ENCODE data around the gene APPBP2. TPM values are rescaled to one million over a fixed set of nuclear protein-coding genes. Genes with fewer than 3 reads are reported as not detected.

The APPBP2 gene
- total RNA-seq, 2 donors from 2014 or later, result 13.3 to 13.9 TPM

GRCh38 chr17:60398227-60398959 lies 127.6 kb downstream of the APPBP2 start:
- no peak for DNase-seq (ENCODE audit: low spot score)
- Histone ChIP-seq H3K4me1 (no peaks in the 10 kb centered on the region), H3K4me3 (no peak overlapping the region), H3K27me3 (no peaks in the 10 kb centered on the region), H3K27ac (peak overlapping the region in 1 of 2 donors; percentile 29), H3K9me3 (no peaks in the 10 kb centered on the region), H3K36me3 (no peaks in the 10 kb centered on the region)
- TF ChIP-seq, protein P1, sequence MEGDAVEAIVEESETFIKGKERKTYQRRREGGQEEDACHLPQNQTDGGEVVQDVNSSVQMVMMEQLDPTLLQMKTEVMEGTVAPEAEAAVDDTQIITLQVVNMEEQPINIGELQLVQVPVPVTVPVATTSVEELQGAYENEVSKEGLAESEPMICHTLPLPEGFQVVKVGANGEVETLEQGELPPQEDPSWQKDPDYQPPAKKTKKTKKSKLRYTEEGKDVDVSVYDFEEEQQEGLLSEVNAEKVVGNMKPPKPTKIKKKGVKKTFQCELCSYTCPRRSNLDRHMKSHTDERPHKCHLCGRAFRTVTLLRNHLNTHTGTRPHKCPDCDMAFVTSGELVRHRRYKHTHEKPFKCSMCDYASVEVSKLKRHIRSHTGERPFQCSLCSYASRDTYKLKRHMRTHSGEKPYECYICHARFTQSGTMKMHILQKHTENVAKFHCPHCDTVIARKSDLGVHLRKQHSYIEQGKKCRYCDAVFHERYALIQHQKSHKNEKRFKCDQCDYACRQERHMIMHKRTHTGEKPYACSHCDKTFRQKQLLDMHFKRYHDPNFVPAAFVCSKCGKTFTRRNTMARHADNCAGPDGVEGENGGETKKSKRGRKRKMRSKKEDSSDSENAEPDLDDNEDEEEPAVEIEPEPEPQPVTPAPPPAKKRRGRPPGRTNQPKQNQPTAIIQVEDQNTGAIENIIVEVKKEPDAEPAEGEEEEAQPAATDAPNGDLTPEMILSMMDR (IDR thresholded peaks at IDR 0.05), result no peak

DNA sequence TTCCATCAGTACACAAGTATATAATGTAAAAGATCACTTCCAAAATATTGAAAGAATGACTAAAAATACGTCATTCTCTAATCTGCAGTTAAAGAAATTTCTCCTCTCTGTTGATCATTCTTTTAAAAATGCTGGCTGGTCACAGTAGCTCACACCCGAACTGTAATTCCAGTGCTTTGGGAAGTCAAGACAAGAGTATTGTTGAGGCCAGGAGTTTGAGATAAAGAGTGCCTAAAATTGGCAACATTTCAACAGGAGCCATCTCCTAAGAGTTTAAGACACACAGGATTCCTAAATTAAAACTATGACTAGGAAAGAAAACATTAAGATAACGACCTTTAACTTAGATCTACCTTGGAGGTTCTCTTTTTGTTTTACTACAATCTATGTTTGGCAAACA lies 129.6 kb downstream of the APPBP2 start:
- H3K27ac ChIP-seq, result no peak overlapping the region
- no peak for DNase-seq (ENCODE audit: low spot score)
- no peaks in the 10 kb centered on the region for H3K9me3 ChIP-seq
- H3K4me1 ChIP-seq, result peaks cover 0 to 3% of the 10 kb centered on the region in 2 donors
- no peak overlapping the region for H3K4me3 ChIP-seq
- no peaks in the 10 kb centered on the region for H3K36me3 ChIP-seq
- H3K27me3 ChIP-seq, result no peaks in the 10 kb centered on the region
- TF ChIP-seq, protein P1 (IDR thresholded peaks at IDR 0.05), result no peak

GRCh38 chr17:60395508-60396065 lies 130.5 kb downstream of the APPBP2 start:
- Histone ChIP-seq H3K36me3 (no peaks in the 10 kb centered on the region), H3K27ac (no peak overlapping the region), H3K4me3 (no peak overlapping the region), H3K4me1 (peaks cover 0 to 8% of the 10 kb centered on the region in 2 donors), H3K9me3 (no peaks in the 10 kb centered on the region), H3K27me3 (no peaks in the 10 kb centered on the region)
- TF ChIP-seq, protein P1 (IDR thresholded peaks at IDR 0.05), result no peak
- DNase-seq (ENCODE audit: low spot score), result no peak

GRCh38 chr17:60393840-60394723 lies 132.0 kb downstream of the APPBP2 start:
- no peaks in the 10 kb centered on the region for H3K27me3 ChIP-seq
- H3K4me3 ChIP-seq, result no peak overlapping the region
- no peak for DNase-seq (ENCODE audit: low spot score)
- TF ChIP-seq, protein P1 (IDR thresholded peaks at IDR 0.05), result no peak
- no peaks in the 10 kb centered on the region for H3K9me3 ChIP-seq
- no peaks in the 10 kb centered on the region for H3K36me3 ChIP-seq
- H3K4me1 ChIP-seq, result peaks cover 0 to 23% of the 10 kb centered on the region in 2 donors
- no peak overlapping the region for H3K27ac ChIP-seq

Other genes with a start within 250 kb of the APPBP2 start
- 10 to 100 TPM; 24.5 to 27.7 TPM for gene USP32, start 134.1 kb downstream of the APPBP2 start, total RNA-seq
- gene CHCT1, start 103.8 kb downstream of the APPBP2 start, total RNA-seq, result not detected
- 1 to 10 TPM; 5.0 to 7.6 TPM for gene PPM1D, start 74.0 kb upstream of the APPBP2 start, total RNA-seq
- 10 to 100 TPM; 12.0 to 15.6 TPM for gene BCAS3, start 151.6 kb upstream of the APPBP2 start, total RNA-seq